Adrenal gland (tissue), 12 donors: ENCODE measurements around the gene PHIP. TPM values are rescaled to one million over a fixed set of nuclear protein-coding genes. Genes with fewer than 3 reads are reported as not detected.
"Not testable (repeated sequence)": the region's sequence is repeated elsewhere in the genome, so short reads cannot be mapped to it uniquely, and the experiment has no call there.

Source experiments
- DNase-seq, 7 donors: peaks; one replicate each; pipeline ENCODE4 v3.0.0-alpha.2; 2019 to 2020
- H3K27ac ChIP-seq, 5 donors: fragments of 200-600 bp; sonication (generic) in 4 of 5; 1 replicate in 3 of 5; 2 replicates in 2 of 5; pipeline versions ENCODE4 v1.5.1 to v1.8.0; 2016 to 2020; ENCODE audit warnings: mild to moderate bottlenecking in 1 of 5
- H3K27me3 ChIP-seq: fragments of 200-600 bp; 2 replicates; pipeline ENCODE4 v1.8.0; 2021
- H3K36me3 ChIP-seq, 2 donors: fragments of 200-600 bp; replicated peaks in 1 of 2; 1 replicate in 1 of 2; 2 replicates in 1 of 2; pipeline versions ENCODE4 v1.5.1 to v1.8.0; 2018 to 2022
- H3K4me1 ChIP-seq, 2 donors: fragments of 200-600 bp; replicated peaks in 1 of 2; 1 replicate in 1 of 2; 2 replicates in 1 of 2; pipeline versions ENCODE4 v1.5.1 to v1.8.0; 2018 to 2021
- H3K4me3 ChIP-seq, 4 donors: fragments of 200-600 bp; sonication (generic) in 3 of 4; one replicate each; pipeline ENCODE4 v1.5.1; 2016 to 2018
- H3K9me3 ChIP-seq, 3 donors: fragments of 200-600 bp; sonication (generic) in 1 of 3; replicated peaks in 1 of 3; 1 replicate in 2 of 3; 2 replicates in 1 of 3; pipeline versions ENCODE4 v1.5.1 to v1.8.0; 2016 to 2021
- POLR2A ChIP-seq, 2 donors: fragments of 450-650 bp; IDR thresholded peaks; one replicate each; pipeline ENCODE4 v1.6.1; 2017; ENCODE audit warnings: antibody characterized with exemption in 2 of 2, mild to moderate bottlenecking in 2 of 2, moderate library complexity in 1 of 2
- WGBS, 4 donors: extraction: QIAGEN DNeasy Blood & Tissue Kit in 2 of 4; methylation state at CpG; one replicate each; pipeline versions ENCODE4 v1.1.5 to v1.1.7; 2013 to 2017; 5-methylcytosine and 5-hydroxymethylcytosine counted together
- intact Hi-C, 2 donors: fragments of 100-400 bp; cut with DNase I; formaldehyde crosslinking; loops; one replicate each; pipeline versions ENCODE4 v1.14.1 to v1.15.0; 2022 to 2023
- polyA plus RNA-seq, 3 donors: library from polyadenylated mRNA; stranded (reverse); fragments of 200-250 nt in 2 of 3; fragments of 350-450 nt in 1 of 3; fragmentation: Illumina TruSeq in 1 of 3; extraction: RNeasy Lipid Tissue Mini Kit (QIAGEN cat#74804) in 1 of 3; gene quantifications; one replicate each; pipeline ENCODE4 v1.2.3, GENCODE V29; 2013 to 2014
- total RNA-seq, 9 donors: library from RNA; depleted of rRNA in 4 of 9; stranded (reverse); fragments of >200 nt in 4 of 9; fragments of 120-200 nt in 1 of 9; fragmentation: NEBNext Ultra II Directional in 1 of 9; extraction: Animal tissue kit (Norgen Biotek cat#: 25700) in 1 of 9; gene quantifications; one replicate each; pipeline versions ENCODE4 v1.1.0 to v1.2.4, GENCODE V29; 2013 to 2023
- TF ChIP-seq, protein P1 (sequence below), 6 experiments: fragments of 450-650 bp in 4 of 6; fragments of 200-600 bp in 2 of 6; sonication (generic) in 1 of 6; IDR thresholded peaks; 1 replicate in 5 of 6; 2 replicates in 1 of 6; pipeline versions ENCODE4 v1.5.1 to v1.8.0; 2016 to 2021; ENCODE audit warnings: antibody characterized with exemption in 6 of 6, mild to moderate bottlenecking in 2 of 6, moderate library complexity in 1 of 6
- donor health status: healthy with polysubstance abuse.
- donor health status: Bipolar disorder and iron deficiency.
- donor health status: DM: yes; HTN: yes; CAD: no.
- donor health status: DM: no; HTN: no; CAD: no.
- donor health status: DM: no; HTN: no; CAD: no.
- donor health status: DM: yes; HTN: yes; CAD: no.

Gene PHIP
- total and polyA plus RNA-seq, 12 donors, result 7.7 to 24.1 (median 16.8) TPM

DNA sequence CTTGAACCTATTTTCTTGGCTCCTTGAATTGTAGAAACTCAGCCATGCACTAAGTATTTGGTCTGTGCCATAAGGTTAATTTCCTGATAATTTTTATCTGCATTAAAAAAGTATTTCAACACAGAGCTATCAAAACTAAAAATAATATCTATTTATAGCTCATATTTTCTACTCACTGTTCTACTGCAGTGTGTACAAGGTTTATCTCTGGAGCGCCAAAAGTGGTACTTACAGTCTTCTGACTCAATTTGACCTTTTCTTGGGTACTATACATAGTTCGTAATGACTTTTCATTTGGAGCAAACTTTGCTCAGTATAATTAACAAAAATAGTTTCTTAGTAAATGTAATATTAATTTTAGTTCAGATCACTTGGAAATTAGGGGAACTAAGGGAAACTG, 141.5 kb downstream of the PHIP start:
- intact Hi-C loops, result no loop called here
- 85 to 94% (median 91%) methylated on average over 2 of the region's 2 CpGs for WGBS, 4 donors
- TF ChIP-seq POLR2A (IDR thresholded peaks at IDR 0.05), result no peak
- TF ChIP-seq, protein P1, sequence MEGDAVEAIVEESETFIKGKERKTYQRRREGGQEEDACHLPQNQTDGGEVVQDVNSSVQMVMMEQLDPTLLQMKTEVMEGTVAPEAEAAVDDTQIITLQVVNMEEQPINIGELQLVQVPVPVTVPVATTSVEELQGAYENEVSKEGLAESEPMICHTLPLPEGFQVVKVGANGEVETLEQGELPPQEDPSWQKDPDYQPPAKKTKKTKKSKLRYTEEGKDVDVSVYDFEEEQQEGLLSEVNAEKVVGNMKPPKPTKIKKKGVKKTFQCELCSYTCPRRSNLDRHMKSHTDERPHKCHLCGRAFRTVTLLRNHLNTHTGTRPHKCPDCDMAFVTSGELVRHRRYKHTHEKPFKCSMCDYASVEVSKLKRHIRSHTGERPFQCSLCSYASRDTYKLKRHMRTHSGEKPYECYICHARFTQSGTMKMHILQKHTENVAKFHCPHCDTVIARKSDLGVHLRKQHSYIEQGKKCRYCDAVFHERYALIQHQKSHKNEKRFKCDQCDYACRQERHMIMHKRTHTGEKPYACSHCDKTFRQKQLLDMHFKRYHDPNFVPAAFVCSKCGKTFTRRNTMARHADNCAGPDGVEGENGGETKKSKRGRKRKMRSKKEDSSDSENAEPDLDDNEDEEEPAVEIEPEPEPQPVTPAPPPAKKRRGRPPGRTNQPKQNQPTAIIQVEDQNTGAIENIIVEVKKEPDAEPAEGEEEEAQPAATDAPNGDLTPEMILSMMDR (IDR thresholded peaks at IDR 0.05), result no peak
- no peak overlapping the region for H3K27ac ChIP-seq
- H3K4me1 ChIP-seq, result no peaks in the 10 kb centered on the region
- H3K4me3 ChIP-seq, result no peak overlapping the region
- H3K27me3 ChIP-seq, result no peaks in the 10 kb centered on the region
- H3K9me3 ChIP-seq, result peaks cover 0 to 6% (median 0%) of the 10 kb centered on the region in 3 donors
- no peak for DNase-seq
- peaks cover 0 to 8% of the 10 kb centered on the region in 2 donors for H3K36me3 ChIP-seq

DNA sequence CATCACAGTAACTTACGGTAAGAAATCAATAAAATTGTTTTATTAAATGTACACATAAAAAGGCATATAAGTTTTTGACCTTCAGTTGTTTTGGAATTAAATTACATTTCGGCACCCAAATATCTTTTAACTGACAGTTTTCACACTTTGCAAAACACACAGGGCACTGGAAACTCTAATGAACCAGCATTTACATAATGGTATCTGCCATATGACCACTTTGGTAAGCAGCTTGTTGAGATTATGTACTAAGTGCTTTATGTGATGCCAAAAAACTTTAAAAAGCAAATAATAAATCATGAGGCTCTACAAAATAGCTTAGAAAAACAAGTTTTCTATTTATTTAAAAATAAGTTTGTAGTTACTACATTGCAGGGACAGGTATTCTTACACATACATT, 142.5 kb downstream of the PHIP start:
- no peaks in the 10 kb centered on the region for H3K27me3 ChIP-seq
- 96 to 98% (median 96%) methylated on average over 2 of the region's 2 CpGs for whole genome bisulfite sequencing, 4 donors
- H3K4me1 ChIP-seq, result no peaks in the 10 kb centered on the region
- H3K27ac ChIP-seq, result no peak overlapping the region
- no peak overlapping the region for H3K4me3 ChIP-seq
- peaks cover 0 to 6% (median 0%) of the 10 kb centered on the region in 3 donors for H3K9me3 ChIP-seq
- TF ChIP-seq POLR2A (IDR thresholded peaks at IDR 0.05), result no peak
- TF ChIP-seq, protein P1 (IDR thresholded peaks at IDR 0.05), result no peak
- intact Hi-C loops, result no loop called here
- DNase-seq, result no peak
- H3K36me3 ChIP-seq, result peaks cover 0 to 2% of the 10 kb centered on the region in 2 donors

DNA sequence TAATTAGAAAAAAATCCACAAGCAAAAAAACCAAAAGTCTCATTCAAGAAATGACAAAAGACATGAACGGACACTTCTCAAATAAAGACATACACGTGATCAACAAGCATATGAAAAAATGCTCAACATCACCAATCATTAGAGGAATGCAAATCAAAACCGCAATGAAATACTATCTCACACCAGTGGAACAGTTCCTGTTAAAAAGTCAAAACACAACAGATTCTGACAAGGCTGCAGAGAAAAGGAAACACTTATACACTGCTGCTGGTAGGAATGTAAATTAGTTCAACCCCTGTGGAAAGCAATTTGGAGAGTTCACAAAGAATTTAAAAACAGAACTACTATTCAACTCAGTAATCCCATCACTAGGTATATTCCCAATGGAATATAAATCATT, 152.7 kb downstream of the PHIP start:
- no peak overlapping the region for H3K27ac ChIP-seq
- TF ChIP-seq, protein P1 (IDR thresholded peaks at IDR 0.05), result no peak
- no peak for TF ChIP-seq POLR2A (IDR thresholded peaks at IDR 0.05)

DNA sequence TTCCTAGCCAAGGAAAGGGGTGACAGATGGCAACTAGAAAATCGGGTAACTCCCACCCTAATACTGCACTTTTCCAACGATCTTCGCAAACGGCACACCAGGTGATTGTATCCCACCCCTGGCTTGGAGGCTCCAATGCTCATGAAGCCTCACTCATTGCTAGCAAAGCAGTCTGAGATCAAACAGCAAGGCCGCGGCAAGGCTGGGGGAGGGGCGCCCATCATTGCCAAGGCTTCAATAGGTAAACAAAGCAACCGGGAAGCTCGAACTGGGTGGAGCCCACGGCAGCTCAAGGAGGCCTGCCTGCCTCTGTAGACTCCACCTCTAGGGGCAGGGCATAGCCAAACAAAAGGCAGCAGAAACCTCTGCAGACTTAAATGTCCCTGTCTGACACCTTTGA, 156.9 kb downstream of the PHIP start:
- H3K27ac ChIP-seq, H3K4me1 ChIP-seq, H3K27me3 ChIP-seq, H3K36me3 ChIP-seq, intact Hi-C loops, DNase-seq, H3K4me3 ChIP-seq: not testable (repeated sequence)
- WGBS, 4 donors, result 86 to 99% (median 91%) methylated on average over 1 to 10 of the region's 10 CpGs
- H3K9me3 ChIP-seq, result peaks cover 0 to 12% (median 0%) of the 10 kb centered on the region in 3 donors

More for the DNA sequence above, 152.7 kb downstream of the PHIP start:
- DNase-seq, result no peak
- intact Hi-C loops, result no loop called here
- no peaks in the 10 kb centered on the region for H3K27me3 ChIP-seq
- no peaks in the 10 kb centered on the region for H3K36me3 ChIP-seq
- no peaks in the 10 kb centered on the region for H3K9me3 ChIP-seq
- H3K4me3 ChIP-seq, result no peak overlapping the region
- 88 to 94% (median 91%) methylated on average over 3 of the region's 3 CpGs for WGBS, 4 donors
- no peaks in the 10 kb centered on the region for H3K4me1 ChIP-seq

DNA sequence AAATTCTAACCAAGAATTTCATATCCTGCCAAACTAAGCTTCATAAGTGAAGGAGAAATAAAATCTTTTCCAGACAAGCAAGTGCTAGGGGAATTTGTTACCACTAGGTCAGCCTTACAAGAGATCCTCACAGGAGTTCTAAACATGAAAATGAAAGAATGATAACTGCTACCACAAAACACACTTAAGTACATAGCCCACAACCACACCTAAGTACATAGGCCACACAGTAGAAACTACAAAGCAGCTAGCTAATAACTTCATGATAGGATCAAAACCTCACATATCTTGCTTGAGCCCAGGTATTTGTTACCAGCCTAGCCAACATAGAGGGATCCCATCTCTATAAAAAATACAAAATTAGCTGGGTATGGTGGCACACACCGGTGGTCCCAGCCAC, 160.3 kb downstream of the PHIP start:
- WGBS, 4 donors, result 91 to 100% (median 100%) methylated on average over 1 of the region's 1 CpG

More for the DNA sequence above, 160.3 kb downstream of the PHIP start:
- no peaks in the 10 kb centered on the region for H3K27me3 ChIP-seq
- DNase-seq, result no peak
- peaks cover 0 to 12% (median 0%) of the 10 kb centered on the region in 3 donors for H3K9me3 ChIP-seq
- intact Hi-C loops, result no loop called here
- no peak overlapping the region for H3K4me3 ChIP-seq
- no peaks in the 10 kb centered on the region for H3K4me1 ChIP-seq
- no peak for TF ChIP-seq POLR2A (IDR thresholded peaks at IDR 0.05)
- TF ChIP-seq, protein P1 (IDR thresholded peaks at IDR 0.05), result no peak
- no peak overlapping the region for H3K27ac ChIP-seq
- H3K36me3 ChIP-seq, result no peaks in the 10 kb centered on the region
